H9 (cell line): ENCODE measurements around the gene ARPC5. TPM values are rescaled to one million over a fixed set of nuclear protein-coding genes. Genes with fewer than 3 reads are reported as not detected.

Experiments used
- DNase-seq: peaks from one replicate; pipeline ENCODE4 v3.0.0-alpha.2; 2017
- H2AFZ ChIP-seq: one replicate; pipeline ENCODE4 v1.6.1; 2013; ENCODE audit warnings: mild to moderate bottlenecking, low read length, control low read depth, moderate library complexity
- H2AK5ac ChIP-seq: 2 replicates; pipeline ENCODE4 v1.6.1; 2013; ENCODE audit warnings: low read length, control low read depth, mixed read lengths; ENCODE audit not compliant: insufficient read length
- H2BK120ac ChIP-seq: one replicate; pipeline ENCODE4 v1.6.1; 2013; ENCODE audit warnings: low read depth, mild to moderate bottlenecking, low read length, control low read depth, inconsistent platforms; ENCODE audit not compliant: poor library complexity, severe bottlenecking
- H2BK12ac ChIP-seq: 2 replicates; pipeline ENCODE4 v1.6.1; 2013; ENCODE audit warnings: low read length, control low read depth, mixed read lengths, low read depth; ENCODE audit not compliant: insufficient read length
- H2BK15ac ChIP-seq: 2 replicates; pipeline ENCODE4 v1.6.1; 2013; ENCODE audit warnings: low read depth, low read length, control low read depth
- H2BK20ac ChIP-seq: one replicate; pipeline ENCODE4 v1.6.1; 2013; ENCODE audit warnings: low read depth, mild to moderate bottlenecking, low read length, control low read depth, inconsistent platforms; ENCODE audit not compliant: poor library complexity, severe bottlenecking
- H2BK5ac ChIP-seq: 2 replicates; pipeline ENCODE4 v1.6.1; 2013; ENCODE audit warnings: low read length, control low read depth, mixed read lengths; ENCODE audit not compliant: insufficient read length
- H3K14ac ChIP-seq: 2 replicates; pipeline ENCODE4 v1.6.1; 2013; ENCODE audit warnings: low read length, control low read depth; ENCODE audit not compliant: insufficient read depth
- H3K18ac ChIP-seq: 2 replicates; pipeline ENCODE4 v1.6.1; 2013; ENCODE audit warnings: low read depth, mild to moderate bottlenecking, mixed read lengths, low read length, control low read depth; ENCODE audit not compliant: insufficient read length
- H3K23ac ChIP-seq: 2 replicates; pipeline ENCODE4 v1.6.1; 2013; ENCODE audit warnings: low read length, control low read depth, mixed read lengths, low read depth; ENCODE audit not compliant: insufficient read length
- H3K23me2 ChIP-seq: 2 replicates; pipeline ENCODE4 v1.6.1; 2013; ENCODE audit warnings: low read depth, mild to moderate bottlenecking, mixed read lengths, low read length, control low read depth; ENCODE audit not compliant: insufficient read length, poor library complexity, severe bottlenecking
- H3K27ac ChIP-seq: 2 replicates; pipeline ENCODE4 v1.5.1; 2013; ENCODE audit warnings: low read length, control low read depth, mixed read lengths, low read depth; ENCODE audit not compliant: insufficient read length
- H3K27me3 ChIP-seq: 2 replicates; pipeline ENCODE4 v1.6.1; 2013; ENCODE audit warnings: low read length, control low read depth, inconsistent platforms; ENCODE audit not compliant: insufficient read depth
- H3K4ac ChIP-seq: 2 replicates; pipeline ENCODE4 v1.6.1; 2013; ENCODE audit warnings: low read depth, mild to moderate bottlenecking, control low read depth, inconsistent platforms, low read length, moderate library complexity
- H3K4me1 ChIP-seq: 2 replicates; pipeline ENCODE4 v1.6.1; 2013; ENCODE audit warnings: low read length, control low read depth, inconsistent platforms; ENCODE audit not compliant: insufficient read depth
- H3K4me2 ChIP-seq: 2 replicates; pipeline ENCODE4 v1.6.1; 2013; ENCODE audit warnings: low read length, control low read depth, mixed read lengths; ENCODE audit not compliant: insufficient read length, insufficient read depth
- H3K56ac ChIP-seq: 2 replicates; pipeline ENCODE4 v1.6.1; 2013; ENCODE audit warnings: low read depth, mild to moderate bottlenecking, mixed read lengths, low read length, control low read depth; ENCODE audit not compliant: insufficient read length
- H3K79me1 ChIP-seq: 2 replicates; pipeline ENCODE4 v1.6.1; 2013; ENCODE audit warnings: low read depth, mild to moderate bottlenecking, moderate library complexity, low read length, control low read depth, inconsistent platforms; ENCODE audit not compliant: insufficient read depth, poor library complexity, severe bottlenecking
- H3K79me2 ChIP-seq: 2 replicates; pipeline ENCODE4 v1.6.1; 2013; ENCODE audit warnings: low read length, control low read depth, inconsistent platforms; ENCODE audit not compliant: insufficient read depth
- H3K9ac ChIP-seq: 2 replicates; pipeline ENCODE4 v1.6.1; 2013; ENCODE audit warnings: low read length, control low read depth, mixed read lengths; ENCODE audit not compliant: insufficient read length; ENCODE audit errors: extremely low read depth
- H3K9me3 ChIP-seq: one replicate; pipeline ENCODE4 v1.6.1; 2013; ENCODE audit warnings: low read depth, low read length, inconsistent platforms; ENCODE audit not compliant: control insufficient read depth
- H3T11ph ChIP-seq: one replicate; pipeline ENCODE4 v1.6.1; 2013; ENCODE audit warnings: mild to moderate bottlenecking, low read length, control low read depth, inconsistent platforms
- H4K20me1 ChIP-seq: one replicate; pipeline ENCODE4 v1.6.1; 2013; ENCODE audit not compliant: control insufficient read depth, insufficient read length, insufficient read depth
- H4K5ac ChIP-seq: 2 replicates; pipeline ENCODE4 v1.6.1; 2013; ENCODE audit warnings: low read depth, mild to moderate bottlenecking, mixed read lengths, low read length, control low read depth; ENCODE audit not compliant: insufficient read length
- H4K8ac ChIP-seq: replicated peaks from 2 replicates; pipeline ENCODE4 v1.6.1; 2013; ENCODE audit warnings: low read length, control low read depth, mixed read lengths, low read depth; ENCODE audit not compliant: insufficient read length
- H4K91ac ChIP-seq: 2 replicates; pipeline ENCODE4 v1.6.1; 2013; ENCODE audit warnings: low read depth, mild to moderate bottlenecking, moderate library complexity, mixed read lengths, low read length, control low read depth; ENCODE audit not compliant: insufficient read length
- H3K27ac Mint-ChIP-seq, 3 experiments: 2 replicates in 2 of 3; 3 replicates in 1 of 3; pipeline ENCODE4 v1.8.0; 2020 to 2021; ENCODE audit warnings: mixed read lengths in 3 of 3, mild to moderate bottlenecking in 1 of 3, moderate library complexity in 1 of 3
- H3K27me3 Mint-ChIP-seq: 2 replicates; pipeline ENCODE4 v1.8.0; 2021; ENCODE audit warnings: low read depth, mild to moderate bottlenecking, moderate library complexity, mixed read lengths
- H3K36me3 Mint-ChIP-seq, 3 experiments: 2 replicates in 2 of 3; 3 replicates in 1 of 3; pipeline ENCODE4 v1.8.0; 2020 to 2021; ENCODE audit warnings: low read depth in 3 of 3, mixed read lengths in 3 of 3; ENCODE audit not compliant: insufficient read depth in 1 of 3
- H3K4me1 Mint-ChIP-seq, 2 experiments: 2 replicates each; pipeline ENCODE4 v1.8.0; 2020; ENCODE audit warnings: mixed read lengths in 2 of 2
- H3K4me3 Mint-ChIP-seq, 2 experiments: 2 replicates in 1 of 2; 3 replicates in 1 of 2; pipeline ENCODE4 v1.8.0; 2020 to 2021; ENCODE audit warnings: mild to moderate bottlenecking in 2 of 2, mixed read lengths in 2 of 2, moderate library complexity in 1 of 2
- H3K9me3 Mint-ChIP-seq, 2 experiments: 2 replicates in 1 of 2; 3 replicates in 1 of 2; pipeline ENCODE4 v1.8.0; 2020; ENCODE audit warnings: mild to moderate bottlenecking in 2 of 2, mixed read lengths in 2 of 2, moderate library complexity in 1 of 2
- WGBS: extraction: QIAGEN DNeasy Blood & Tissue Kit; methylation state at CpG from one replicate; pipeline ENCODE4 v1.1.7; 2013; ENCODE audit warnings: missing lambda C conversion rate, low lambda C conversion rate, mixed read lengths; ENCODE audit not compliant: insufficient read length; ENCODE audit errors: extremely low coverage; 5-methylcytosine and 5-hydroxymethylcytosine counted together
- total RNA-seq: library from RNA; stranded (reverse); gene quantifications from 2 replicates; pipeline ENCODE4 v1.2.1, GENCODE V29; 2021
- TF ChIP-seq, protein P1 (sequence below): fragments of 200-600 bp; sonication (generic); conservative IDR thresholded peaks from 3 replicates; pipeline ENCODE4 v1.8.0; 2021; ENCODE audit warnings: antibody characterized with exemption, mild to moderate bottlenecking

ARPC5 gene
- total RNA-seq, 1 experiment from 2014 or later, result 67.7 TPM

DNA sequence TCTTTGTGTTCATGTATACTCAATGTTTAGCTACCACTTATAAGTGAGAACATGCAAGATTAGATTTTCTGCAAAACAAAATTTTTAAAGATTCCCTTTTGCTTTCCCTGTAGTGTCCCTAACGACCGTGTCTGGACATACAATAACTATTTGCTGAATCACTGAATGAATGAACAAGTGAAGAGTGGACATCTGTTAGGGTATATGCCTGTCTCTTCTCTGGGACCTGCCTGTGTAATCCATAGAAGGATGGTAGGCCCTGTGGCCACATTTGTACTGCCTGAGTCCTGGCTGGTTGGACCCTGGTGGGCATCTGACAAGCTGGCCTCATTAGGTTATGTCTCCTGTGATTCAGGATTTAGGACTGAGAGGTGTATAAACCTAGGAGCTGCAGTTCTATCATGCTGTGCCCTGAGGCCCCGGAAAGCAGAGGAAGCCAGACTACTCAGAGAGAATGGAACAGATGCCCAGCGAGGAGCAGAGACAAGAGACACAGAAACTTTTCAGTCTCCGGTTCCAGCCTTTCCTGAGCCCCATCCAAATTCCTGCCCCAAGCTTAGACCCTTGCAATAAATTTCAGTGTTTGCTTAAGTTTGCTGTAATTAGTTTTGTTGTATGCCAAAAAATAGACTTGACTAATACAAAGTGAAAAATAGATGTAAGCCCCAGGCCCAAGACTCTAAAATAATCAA is 37.8 kb downstream of the ARPC5 start:
- H3K79me1 ChIP-seq, result no peaks in the 10 kb centered on the region
- H3K4me1 Mint-ChIP-seq, result peaks cover 8 to 9% of the 10 kb centered on the region in 2 experiments; a peak in 2 of 4 replicates
- no peak overlapping the region for H3K23ac ChIP-seq
- H3K9me3 Mint-ChIP-seq, result no peaks in the 10 kb centered on the region
- H3K27me3 Mint-ChIP-seq, result no peaks in the 10 kb centered on the region
- no peaks in the 10 kb centered on the region for H3K9me3 ChIP-seq
- no peak overlapping the region for H2AFZ ChIP-seq
- H3K4me1 ChIP-seq, result no peaks in the 10 kb centered on the region
- H3K4me3 Mint-ChIP-seq, result no peak overlapping the region
- no peak overlapping the region for H3T11ph ChIP-seq
- H2BK20ac ChIP-seq, result no peak overlapping the region
- H3K23me2 ChIP-seq, result no peaks in the 10 kb centered on the region
- no peaks in the 10 kb centered on the region for H3K79me2 ChIP-seq
- H3K27ac Mint-ChIP-seq, result no peak overlapping the region
- H3K27ac ChIP-seq, result no peak overlapping the region
- no peak overlapping the region for H3K4ac ChIP-seq
- no peak overlapping the region for H2BK5ac ChIP-seq
- no peak for DNase-seq
- no peak overlapping the region for H4K5ac ChIP-seq
- TF ChIP-seq, protein P1, sequence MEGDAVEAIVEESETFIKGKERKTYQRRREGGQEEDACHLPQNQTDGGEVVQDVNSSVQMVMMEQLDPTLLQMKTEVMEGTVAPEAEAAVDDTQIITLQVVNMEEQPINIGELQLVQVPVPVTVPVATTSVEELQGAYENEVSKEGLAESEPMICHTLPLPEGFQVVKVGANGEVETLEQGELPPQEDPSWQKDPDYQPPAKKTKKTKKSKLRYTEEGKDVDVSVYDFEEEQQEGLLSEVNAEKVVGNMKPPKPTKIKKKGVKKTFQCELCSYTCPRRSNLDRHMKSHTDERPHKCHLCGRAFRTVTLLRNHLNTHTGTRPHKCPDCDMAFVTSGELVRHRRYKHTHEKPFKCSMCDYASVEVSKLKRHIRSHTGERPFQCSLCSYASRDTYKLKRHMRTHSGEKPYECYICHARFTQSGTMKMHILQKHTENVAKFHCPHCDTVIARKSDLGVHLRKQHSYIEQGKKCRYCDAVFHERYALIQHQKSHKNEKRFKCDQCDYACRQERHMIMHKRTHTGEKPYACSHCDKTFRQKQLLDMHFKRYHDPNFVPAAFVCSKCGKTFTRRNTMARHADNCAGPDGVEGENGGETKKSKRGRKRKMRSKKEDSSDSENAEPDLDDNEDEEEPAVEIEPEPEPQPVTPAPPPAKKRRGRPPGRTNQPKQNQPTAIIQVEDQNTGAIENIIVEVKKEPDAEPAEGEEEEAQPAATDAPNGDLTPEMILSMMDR, result no peak
- H3K27me3 ChIP-seq, result no peaks in the 10 kb centered on the region
- H3K14ac ChIP-seq, result no peak overlapping the region
- H4K8ac ChIP-seq, result no peak overlapping the region
- no peak overlapping the region for H3K56ac ChIP-seq
- no peak overlapping the region for H2BK15ac ChIP-seq
- H3K18ac ChIP-seq, result no peak overlapping the region
- no CpG with 5 or more reads among the region's 5 CpGs for WGBS
- no peak overlapping the region for H2BK12ac ChIP-seq
- H3K36me3 Mint-ChIP-seq, result no peaks in the 10 kb centered on the region
- H4K91ac ChIP-seq, result no peak overlapping the region
- H2AK5ac ChIP-seq, result no peak overlapping the region
- H2BK120ac ChIP-seq, result no peak overlapping the region
- no peak overlapping the region for H3K4me2 ChIP-seq
- no peaks in the 10 kb centered on the region for H4K20me1 ChIP-seq
- H3K9ac ChIP-seq, result no peak overlapping the region
